HG03159 (cell line): ENCODE measurements around the gene FAM171A2.

Experiments
- ATAC-seq: cut with Tn5 transposase; IDR thresholded peaks from one replicate; pipeline ENCODE4 v1.9.1; 2021; ENCODE audit warnings: mild to moderate bottlenecking, moderate library complexity; ENCODE audit not compliant: unreplicated experiment

The FAM171A2 gene

GRCh38 chr17:44309472-44309871 is 54.2 kb downstream of the FAM171A2 start:
- no peak for ATAC-seq

- no peak for ATAC-seq
Observed at GRCh38 chr17:44308865-44309264, 54.8 kb downstream of the FAM171A2 start.

- ATAC-seq: no peak
Observed at GRCh38 chr17:44308320-44308818, 55.3 kb downstream of the FAM171A2 start, which contains the start of gene RUNDC3A. Gene RUNDC3A (plus strand): TSS chr17:44308601. CDS start chr17:44308833, 232 bp downstream.

GRCh38 chr17:44307387-44308186 is 56.1 kb downstream of the FAM171A2 start:
- no peak for ATAC-seq

- no peak for ATAC-seq
Observed at GRCh38 chr17:44304651-44305050, 59.0 kb downstream of the FAM171A2 start.
